HG02840 (cell line): ENCODE measurements around the gene CDKN1C.
"Not testable (repeated sequence)": the region's sequence is repeated elsewhere in the genome, so short reads cannot be mapped to it uniquely, and the experiment has no call there.

Experiments used
- ATAC-seq: cut with Tn5 transposase; IDR thresholded peaks from one replicate; pipeline ENCODE4 v1.9.1; 2021; ENCODE audit warnings: mild to moderate bottlenecking, moderate library complexity, moderate number of reproducible peaks; ENCODE audit not compliant: unreplicated experiment, low FRiP score

Gene CDKN1C

GRCh38 chr11:2909133-2909902 is 23.7 kb upstream of the CDKN1C start:
- ATAC-seq = no peak

GRCh38 chr11:2908130-2908529 is 22.6 kb upstream of the CDKN1C start:
- ATAC-seq = no peak

- not testable (repeated sequence) for ATAC-seq
These were observed 19.7 kb upstream of the CDKN1C start for GRCh38 chr11:2905299-2905698.

GRCh38 chr11:2904153-2905052 is 18.8 kb upstream of the CDKN1C start:
- ATAC-seq = no peak

DNA sequence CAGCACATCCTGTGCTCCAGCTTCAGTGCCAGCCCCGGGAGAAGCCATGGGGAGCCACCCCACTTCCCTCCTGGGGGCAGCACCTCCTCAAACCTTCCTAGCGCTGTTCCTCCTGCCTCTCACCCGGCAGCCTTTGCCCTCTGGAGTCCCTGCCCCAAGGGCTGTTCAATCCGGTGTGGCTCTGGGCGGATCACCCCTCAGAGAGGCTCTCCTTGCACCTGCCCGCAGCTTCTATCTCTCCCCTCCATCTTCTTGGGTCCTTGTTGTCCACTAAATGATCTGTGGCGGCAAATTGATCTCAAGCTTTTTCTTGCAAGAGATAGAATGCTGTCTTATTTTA is 18.1 kb upstream of the CDKN1C start:
- no peak for ATAC-seq

GRCh38 chr11:2902784-2903671 is 17.5 kb upstream of the CDKN1C start:
- no peak for ATAC-seq

DNA sequence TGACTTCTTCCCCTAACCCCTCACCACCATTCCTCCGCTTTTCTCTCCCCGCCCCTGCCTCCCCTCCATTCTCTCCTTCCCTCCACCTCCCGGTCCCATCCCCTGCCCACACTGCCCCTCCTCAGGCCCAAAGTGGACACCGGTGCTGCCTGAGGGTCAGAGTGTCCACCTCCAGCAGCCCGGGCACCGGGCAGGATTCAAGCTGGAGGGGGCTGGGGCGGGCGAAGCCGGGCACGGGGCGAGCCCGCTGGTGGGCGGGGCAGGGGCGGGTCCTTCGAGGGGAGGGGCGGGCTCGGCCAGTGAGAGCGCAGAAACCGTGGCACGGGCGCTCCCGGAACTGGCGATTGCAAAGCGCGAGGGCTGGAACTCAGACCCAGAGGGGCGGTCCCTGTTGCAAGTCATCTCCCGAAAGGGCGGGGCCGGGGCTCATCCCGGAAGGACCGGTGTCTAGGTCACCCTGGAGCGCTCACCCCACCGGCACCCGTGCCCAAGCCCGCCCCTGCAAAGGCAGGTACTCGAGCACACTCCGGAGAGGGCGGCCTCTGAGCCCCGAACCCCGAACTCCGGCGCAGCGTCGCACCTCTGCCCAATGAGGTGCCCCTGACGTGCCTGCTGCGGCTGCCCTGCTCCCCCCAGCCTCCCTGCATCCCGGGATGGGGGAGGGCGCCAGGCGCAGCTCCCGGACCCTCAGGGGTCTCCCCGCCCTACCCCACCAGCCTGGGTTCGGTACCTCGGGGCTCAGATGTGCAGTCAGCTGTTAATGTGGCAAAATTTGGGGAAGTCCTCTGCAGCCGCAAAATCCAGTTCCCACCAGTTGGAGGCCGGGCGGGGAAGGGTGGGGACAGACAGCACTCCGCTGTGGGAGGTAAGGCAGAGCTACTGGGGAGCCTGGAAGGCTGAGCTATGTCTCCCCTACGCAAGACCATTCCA is 16.5 kb upstream of the CDKN1C start:
- peak; percentile 95 for ATAC-seq

- no peak for ATAC-seq
These were observed 15.7 kb upstream of the CDKN1C start for GRCh38 chr11:2901196-2901796.

DNA sequence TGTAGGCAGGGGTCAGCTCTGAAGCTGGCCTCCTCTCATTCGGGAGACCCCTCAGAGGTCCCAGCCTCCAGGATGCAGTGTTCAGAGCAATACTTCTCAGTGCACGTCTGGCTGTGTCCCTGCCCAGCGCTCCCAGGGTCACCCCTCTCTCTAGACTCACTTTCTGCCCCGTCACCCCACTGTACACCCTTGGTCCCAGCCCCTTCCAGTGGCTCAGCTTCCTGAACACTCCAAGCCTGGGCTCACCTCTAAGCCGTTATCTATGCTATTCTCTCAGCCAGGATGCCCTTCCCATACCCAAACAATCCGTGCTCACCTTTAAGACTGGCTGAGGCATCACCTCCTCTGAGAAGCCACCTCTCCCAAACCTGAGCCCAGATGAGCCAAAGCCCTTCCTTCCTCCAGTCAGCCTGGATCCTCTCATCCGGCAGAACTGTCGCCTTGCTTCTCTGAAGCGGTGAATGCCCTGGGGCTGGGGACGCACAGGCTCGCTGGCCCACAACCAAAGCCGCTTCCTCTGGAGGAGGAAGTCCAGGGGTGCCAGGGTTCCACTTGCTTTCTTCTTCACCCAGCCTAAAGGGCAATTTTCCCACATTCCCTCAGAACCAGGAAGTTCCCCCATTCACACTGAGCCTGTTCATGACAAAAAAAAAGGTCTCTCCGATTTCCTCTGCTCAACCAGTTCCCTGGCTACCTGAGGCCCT is 13.7 kb upstream of the CDKN1C start:
- ATAC-seq = no peak

- no peak for ATAC-seq
These were observed 12.9 kb upstream of the CDKN1C start for GRCh38 chr11:2898366-2899079.

GRCh38 chr11:2897048-2897447 is 11.5 kb upstream of the CDKN1C start:
- ATAC-seq = no peak

DNA sequence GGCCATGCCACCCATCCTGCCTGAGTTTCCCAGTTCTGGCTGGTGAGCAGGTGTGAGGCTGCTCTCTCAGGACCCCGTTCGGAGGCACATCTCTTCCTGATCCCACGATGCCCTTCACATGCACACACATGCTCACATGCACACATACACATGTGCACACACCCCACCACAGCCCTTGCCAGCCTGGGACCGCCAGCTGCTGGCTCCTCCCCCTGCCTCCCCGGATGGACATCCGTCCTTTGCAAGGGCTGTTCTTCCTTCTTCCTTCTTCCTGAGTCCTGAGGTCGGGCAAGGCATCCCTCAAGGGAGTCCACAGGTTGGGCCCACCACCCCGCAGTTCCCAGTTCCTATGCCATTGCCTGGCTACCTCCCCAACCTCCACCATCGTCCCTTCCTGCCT is 10.5 kb upstream of the CDKN1C start:
- no peak for ATAC-seq

DNA sequence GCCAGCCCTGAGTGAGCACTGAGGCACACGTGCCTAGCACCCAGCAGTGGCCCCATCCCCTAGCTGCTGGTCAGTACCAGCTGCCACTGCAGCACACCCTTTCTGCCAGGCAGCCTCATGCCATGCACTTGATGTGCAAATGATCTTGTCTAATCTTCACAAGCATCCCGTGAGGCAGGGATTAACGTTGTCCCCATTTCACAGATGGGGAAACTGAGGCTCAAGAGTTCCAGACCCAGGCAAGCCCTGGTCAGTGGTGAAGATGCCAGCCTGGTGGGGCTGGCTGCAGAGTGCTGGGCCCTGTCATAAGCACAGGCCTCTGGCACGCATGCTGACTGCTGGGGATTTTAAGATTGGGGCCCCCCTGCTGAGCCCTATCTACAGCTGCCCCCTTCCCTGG is 8.4 kb upstream of the CDKN1C start:
- no peak for ATAC-seq

DNA sequence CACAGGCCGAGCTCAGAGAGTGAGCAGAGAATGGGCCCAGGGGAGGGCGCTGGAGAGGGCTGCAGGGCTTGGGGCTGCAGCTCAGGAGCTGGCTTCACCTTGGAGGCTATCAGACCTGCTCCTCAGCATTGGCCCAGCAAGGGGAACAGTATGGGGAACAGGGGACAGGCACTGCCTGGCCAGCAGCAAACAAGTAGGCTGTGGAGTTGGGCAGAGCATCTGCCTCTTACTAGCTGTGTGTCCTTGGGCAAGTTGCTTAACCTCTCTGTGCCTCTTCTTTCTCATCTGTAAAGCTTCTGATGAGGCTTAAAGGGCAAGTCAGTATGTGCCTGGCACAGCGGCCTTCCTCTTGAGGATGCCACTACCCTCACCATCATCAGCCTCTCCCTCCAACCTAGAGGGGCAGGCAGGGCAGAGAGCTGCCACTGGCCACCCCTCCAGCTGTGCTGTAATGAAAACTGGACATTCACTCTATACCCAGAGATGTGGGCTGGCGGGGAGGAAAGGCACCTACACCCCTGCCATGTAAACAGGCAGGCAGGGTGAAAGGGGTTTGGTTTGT is 7.5 kb upstream of the CDKN1C start:
- ATAC-seq = no peak

DNA sequence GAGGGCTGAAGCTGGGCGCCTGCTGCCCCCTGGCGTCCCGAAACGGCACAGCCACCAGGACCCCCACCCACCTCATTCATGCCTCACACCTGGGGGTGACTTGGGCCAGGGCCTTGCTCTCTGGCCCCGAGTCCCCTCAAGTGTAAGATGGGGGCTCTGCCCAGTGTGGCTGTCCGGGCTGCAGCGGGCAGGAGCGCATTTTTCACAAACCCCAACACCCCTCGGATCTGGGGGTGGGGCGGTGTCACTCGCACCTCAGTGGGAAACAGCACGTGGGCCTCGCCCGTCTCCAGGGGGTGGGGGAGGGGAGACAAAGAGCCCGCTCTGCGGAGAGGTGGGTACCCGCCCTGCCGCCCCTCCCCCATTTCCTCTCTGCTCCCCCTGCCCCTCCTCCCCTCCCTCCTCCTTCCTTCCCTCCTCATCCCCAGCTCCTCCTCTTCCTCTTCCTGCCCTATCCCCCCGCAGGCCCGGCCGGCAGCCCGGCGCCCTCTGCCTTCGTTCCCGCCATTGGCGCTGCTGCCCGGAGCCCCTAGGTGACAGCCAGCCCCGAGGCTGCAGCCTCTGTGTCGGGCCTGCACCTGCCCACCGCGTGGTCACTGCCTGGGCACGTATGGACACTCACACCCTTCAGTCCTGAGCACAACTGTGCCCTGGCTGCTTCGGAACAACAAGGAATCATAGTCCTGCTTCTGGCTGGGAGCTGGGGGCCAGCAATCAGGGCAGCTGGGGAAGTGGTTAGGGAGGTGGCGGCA is 6.8 kb upstream of the CDKN1C start:
- ATAC-seq = no peak

DNA sequence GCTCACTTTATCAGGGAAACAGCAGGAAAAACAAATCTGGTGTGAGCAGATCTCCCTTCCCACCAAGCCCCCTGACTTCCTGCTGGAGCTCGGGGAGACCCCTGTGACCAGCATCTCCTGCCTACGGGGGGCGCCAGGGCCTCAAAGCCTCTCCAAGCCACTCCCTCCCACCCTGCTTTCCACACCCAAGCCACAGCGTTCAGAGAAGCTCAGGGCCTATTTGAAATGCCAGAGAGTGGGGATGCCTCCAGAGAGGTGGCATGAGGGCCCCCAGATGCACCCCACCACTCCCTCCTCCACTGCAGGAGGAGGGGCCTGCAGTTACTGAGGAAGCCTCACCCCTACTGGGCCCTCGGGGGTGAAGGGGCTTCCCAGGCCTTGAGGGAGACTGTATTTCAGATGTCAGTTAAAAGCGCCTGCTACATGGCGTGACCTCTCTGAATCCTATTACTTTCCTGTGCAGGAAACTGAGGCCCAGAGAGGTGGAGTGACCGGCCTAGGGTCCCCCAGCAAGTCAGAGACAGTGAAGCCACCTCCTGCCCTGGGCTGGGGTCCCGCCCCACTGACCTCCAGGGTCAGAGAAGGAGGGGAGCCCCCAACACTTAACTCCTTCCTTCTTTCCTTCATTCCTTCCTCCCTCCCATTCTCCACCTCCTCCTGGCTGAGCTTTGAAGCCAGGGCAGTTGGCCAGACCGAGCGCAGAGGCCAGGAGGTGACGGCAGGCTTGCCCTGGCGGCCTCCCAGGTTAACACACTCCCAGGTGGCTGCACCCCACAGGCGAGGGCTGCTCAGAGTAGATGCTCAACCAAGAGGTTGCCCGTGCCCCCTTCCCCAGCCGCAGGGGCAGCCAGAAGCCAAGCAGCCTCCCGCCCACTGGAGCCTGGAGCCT is 6.0 kb upstream of the CDKN1C start:
- ATAC-seq = no peak
